Stomach (tissue), 4 donors: ENCODE data around the gene TAF1C.

Experiments used
- CTCF ChIP-seq, 7 experiments: fragments of 450-650 bp in 4 of 7; fragments of 200-600 bp in 3 of 7; sonication (generic) in 3 of 7; IDR thresholded peaks; one replicate each; pipeline ENCODE4 v1.5.1; 2016 to 2019; ENCODE audit warnings: antibody characterized with exemption in 7 of 7, control low read depth in 2 of 7, mild to moderate bottlenecking in 1 of 7
- POLR2AphosphoS5 ChIP-seq, 3 donors: sonication (generic); formaldehyde crosslinking; IDR thresholded peaks; one replicate each; pipeline ENCODE4 v1.6.1; 2016; ENCODE audit warnings: antibody characterized with exemption in 3 of 3

GRCh38 chr16:84199861-84200260 lies 13.0 kb upstream of the TAF1C start:
- TF ChIP-seq POLR2AphosphoS5 (IDR thresholded peaks at IDR 0.05): no peak
- no peak for TF ChIP-seq CTCF (IDR thresholded peaks at IDR 0.05)
